OCI-LY1 (cell line): ENCODE data around the gene CEP104.

Experiments
- H2AFZ ChIP-seq: fragments of 200-600 bp; sonication (generic), shearing (Covaris generic); 2 replicates; pipeline ENCODE4 v1.6.0; 2014; ENCODE audit warnings: antibody characterized with exemption, mild to moderate bottlenecking, low read length
- H3F3A ChIP-seq: fragments of 200-600 bp; sonication (generic), shearing (Covaris generic); 2 replicates; pipeline ENCODE4 v1.6.0; 2014; ENCODE audit warnings: mild to moderate bottlenecking, antibody characterized with exemption, low read length, moderate library complexity; ENCODE audit not compliant: insufficient read depth
- H3K27ac ChIP-seq: fragments of 200-600 bp; sonication (generic); 2 replicates; pipeline ENCODE4 v1.5.1; 2014; ENCODE audit warnings: low read length, mixed run types, mild to moderate bottlenecking, low read depth; ENCODE audit not compliant: poor library complexity, severe bottlenecking
- H3K27me3 ChIP-seq: fragments of 200-600 bp; sonication (generic); 2 replicates; pipeline ENCODE4 v1.6.0; 2014; ENCODE audit warnings: antibody characterized with exemption, mild to moderate bottlenecking, low read length, moderate library complexity; ENCODE audit not compliant: insufficient read depth
- H3K36me3 ChIP-seq: fragments of 200-600 bp; sonication (generic); 2 replicates; pipeline ENCODE4 v1.6.1; 2014; ENCODE audit warnings: mild to moderate bottlenecking, antibody characterized with exemption, low read length, moderate library complexity, mixed read lengths; ENCODE audit not compliant: insufficient read depth
- H3K4me1 ChIP-seq: fragments of 200-600 bp; sonication (generic); 2 replicates; pipeline ENCODE4 v1.5.1; 2014; ENCODE audit warnings: mild to moderate bottlenecking, low read length, moderate library complexity; ENCODE audit not compliant: insufficient read depth, severe bottlenecking
- H3K4me2 ChIP-seq: fragments of 200-600 bp; sonication (generic), shearing (Covaris generic); 2 replicates; pipeline ENCODE4 v1.6.1; 2014; ENCODE audit warnings: low read length
- H3K4me3 ChIP-seq: fragments of 200-600 bp; sonication (generic); 2 replicates; pipeline ENCODE4 v1.5.1; 2014; ENCODE audit warnings: low read length, low read depth, mild to moderate bottlenecking, mixed read lengths; ENCODE audit not compliant: poor library complexity, severe bottlenecking
- H3K79me2 ChIP-seq: fragments of 200-600 bp; shearing (Covaris generic); 2 replicates; pipeline ENCODE4 v1.6.1; 2016; ENCODE audit warnings: mixed run types, low read length, mixed read lengths; ENCODE audit not compliant: insufficient read depth
- H3K9ac ChIP-seq: fragments of 200-600 bp; sonication (generic), shearing (Covaris generic); 2 replicates; pipeline ENCODE4 v1.6.1; 2014; ENCODE audit warnings: mild to moderate bottlenecking, low read length, mixed read lengths
- H3K9me2 ChIP-seq: fragments of 200-600 bp; sonication (generic), shearing (Covaris generic); 2 replicates; pipeline ENCODE4 v1.6.1; 2014; ENCODE audit warnings: low read depth, mild to moderate bottlenecking, low read length, mixed read lengths
- H3K9me3 ChIP-seq: fragments of 200-600 bp; shearing (Covaris generic); 2 replicates; pipeline ENCODE4 v1.6.1; 2014; ENCODE audit warnings: low read length, mixed read lengths
- H4K20me1 ChIP-seq: fragments of 200-600 bp; sonication (generic), shearing (Covaris generic); 2 replicates; pipeline ENCODE4 v1.6.0; 2016; ENCODE audit warnings: mild to moderate bottlenecking, low read length; ENCODE audit not compliant: insufficient read depth
- EZH2 ChIP-seq: fragments of 200-600 bp; sonication (generic), shearing (Covaris generic); IDR thresholded peaks from 2 replicates; pipeline ENCODE4 v1.8.0; 2017; ENCODE audit warnings: borderline replicate concordance, mixed run types, mild to moderate bottlenecking, antibody characterized with exemption, low read length, moderate library complexity, mixed read lengths
- TF ChIP-seq, protein P1 (sequence below): fragments of 200-600 bp; sonication (generic), shearing (Covaris generic); IDR thresholded peaks from 2 replicates; pipeline ENCODE4 v1.5.1; 2017; ENCODE audit warnings: mild to moderate bottlenecking, antibody characterized with exemption, low read length, moderate library complexity, mixed read lengths

The CEP104 gene

DNA sequence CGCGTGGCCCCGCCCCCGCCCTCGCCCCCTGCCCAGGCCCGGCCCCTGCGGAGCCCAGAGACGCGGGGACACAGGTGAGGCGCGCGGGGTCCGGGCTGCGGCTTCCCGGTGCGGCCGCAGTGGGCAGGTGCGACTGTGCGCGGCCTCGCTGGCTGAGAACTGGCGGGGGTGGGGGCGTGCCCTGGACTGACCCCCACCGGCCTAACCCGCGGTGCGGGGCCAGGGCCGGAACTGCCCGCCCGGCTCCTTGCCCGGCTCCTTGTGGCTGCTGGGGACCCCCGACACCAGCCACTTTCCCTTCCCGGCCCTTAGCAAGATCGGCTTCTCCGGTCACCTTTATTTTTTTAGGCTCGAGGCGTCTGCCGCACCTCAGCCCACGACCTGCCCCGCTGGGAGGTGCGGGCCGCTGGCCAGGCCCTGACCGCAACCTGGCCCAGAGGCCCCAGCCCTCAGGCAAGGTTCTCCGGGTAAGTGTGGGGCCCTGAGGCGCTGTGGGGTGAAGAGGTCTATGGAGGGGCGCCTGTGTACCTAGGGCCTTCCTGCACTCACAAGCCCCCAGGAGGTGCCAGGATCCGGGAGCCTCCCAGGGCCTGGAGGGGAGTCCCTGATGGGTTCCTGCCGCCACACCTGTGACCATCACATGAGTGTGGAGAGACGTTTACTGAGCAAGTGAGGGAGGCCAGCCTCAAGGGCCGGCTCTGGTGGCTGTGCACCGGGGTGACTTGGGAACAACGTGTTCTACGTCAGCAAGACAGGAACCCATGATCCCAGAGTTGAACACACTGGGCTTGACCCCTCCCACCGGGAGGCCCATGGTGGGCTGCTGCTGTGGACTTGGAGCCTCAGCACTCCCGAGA is 84.1 kb downstream of the CEP104 start, which contains the start of gene SMIM1:
Gene SMIM1, plus strand, starts transcription at position 35 of the 857 bp plus-strand sequence. CDS start 2,625 bp downstream, outside the sequence.
- no peak within 1 kb of the TSS for H2AFZ ChIP-seq
- H3K9ac ChIP-seq = peak within 1 kb of the TSS; percentile 46
- no peak within 1 kb of the TSS for H3K27ac ChIP-seq

DNA sequence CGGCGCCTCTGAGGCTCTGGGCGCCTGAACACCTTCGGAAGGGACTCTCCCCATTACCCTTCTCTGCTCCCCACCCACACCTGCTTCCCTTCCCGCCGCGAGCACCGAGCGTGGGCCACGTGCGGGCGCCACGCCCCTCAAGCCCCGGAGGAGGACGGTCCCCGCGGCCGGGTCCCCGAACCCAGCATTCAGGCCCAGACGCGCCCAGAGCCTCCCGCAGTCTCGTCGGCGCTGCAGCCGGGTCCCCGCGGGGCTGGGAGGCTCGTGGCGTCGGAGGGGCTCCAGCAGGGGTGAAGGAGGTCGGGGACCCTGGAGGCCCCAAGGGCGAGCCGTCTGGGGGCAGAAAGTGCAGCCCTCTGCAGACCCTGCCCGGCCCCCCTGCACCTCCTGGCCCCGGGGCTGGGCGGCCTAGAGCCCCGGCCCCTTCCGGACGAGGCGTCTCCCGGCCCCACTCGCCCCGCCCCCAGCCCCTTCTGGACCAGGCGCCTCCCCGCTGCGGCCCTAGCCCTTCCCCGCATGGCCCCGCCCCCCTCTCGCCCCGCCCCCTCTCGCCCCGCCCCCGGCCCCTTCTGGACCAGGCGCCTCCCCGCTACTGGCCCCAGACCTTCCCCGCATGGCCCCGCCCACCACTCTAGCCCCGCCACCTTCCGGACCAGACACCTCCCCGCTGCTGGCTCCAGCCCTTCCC is 84.8 kb downstream of the CEP104 start:
- H3K27me3 ChIP-seq = no peaks in the 10 kb centered on the region; the same call in 1 of the 2 replicates
- H3K4me2 ChIP-seq = peak overlapping the region; percentile 74
- no peak overlapping the region for H3K27ac ChIP-seq
- H3K9me2 ChIP-seq = no peaks in the 10 kb centered on the region
- TF ChIP-seq, protein P1, sequence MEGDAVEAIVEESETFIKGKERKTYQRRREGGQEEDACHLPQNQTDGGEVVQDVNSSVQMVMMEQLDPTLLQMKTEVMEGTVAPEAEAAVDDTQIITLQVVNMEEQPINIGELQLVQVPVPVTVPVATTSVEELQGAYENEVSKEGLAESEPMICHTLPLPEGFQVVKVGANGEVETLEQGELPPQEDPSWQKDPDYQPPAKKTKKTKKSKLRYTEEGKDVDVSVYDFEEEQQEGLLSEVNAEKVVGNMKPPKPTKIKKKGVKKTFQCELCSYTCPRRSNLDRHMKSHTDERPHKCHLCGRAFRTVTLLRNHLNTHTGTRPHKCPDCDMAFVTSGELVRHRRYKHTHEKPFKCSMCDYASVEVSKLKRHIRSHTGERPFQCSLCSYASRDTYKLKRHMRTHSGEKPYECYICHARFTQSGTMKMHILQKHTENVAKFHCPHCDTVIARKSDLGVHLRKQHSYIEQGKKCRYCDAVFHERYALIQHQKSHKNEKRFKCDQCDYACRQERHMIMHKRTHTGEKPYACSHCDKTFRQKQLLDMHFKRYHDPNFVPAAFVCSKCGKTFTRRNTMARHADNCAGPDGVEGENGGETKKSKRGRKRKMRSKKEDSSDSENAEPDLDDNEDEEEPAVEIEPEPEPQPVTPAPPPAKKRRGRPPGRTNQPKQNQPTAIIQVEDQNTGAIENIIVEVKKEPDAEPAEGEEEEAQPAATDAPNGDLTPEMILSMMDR = no peak
- TF ChIP-seq EZH2 = no peak
- no peaks in the 10 kb centered on the region for H3K9me3 ChIP-seq
- H3F3A ChIP-seq = no peaks in the 10 kb centered on the region
- H3K36me3 ChIP-seq = no peaks in the 10 kb centered on the region
- peaks cover 23% of the 10 kb centered on the region for H3K4me1 ChIP-seq
- no peak overlapping the region for H2AFZ ChIP-seq
- H4K20me1 ChIP-seq = no peaks in the 10 kb centered on the region
- H3K4me3 ChIP-seq = peak overlapping the region; percentile 64
- peak overlapping the region; percentile 46 for H3K9ac ChIP-seq
- H3K79me2 ChIP-seq = no peaks in the 10 kb centered on the region

More for the DNA sequence above, 84.1 kb downstream of the CEP104 start, which contains the start of gene SMIM1:
- TF ChIP-seq, protein P1 = no peak
- no peak for TF ChIP-seq EZH2
- H3K4me3 ChIP-seq = peak within 1 kb of the TSS; percentile 64
- no peaks in the 10 kb centered on the region for H3K79me2 ChIP-seq
- H3K4me2 ChIP-seq = peak within 1 kb of the TSS; percentile 74
- H3F3A ChIP-seq = no peaks in the 10 kb centered on the region
- no peaks in the 10 kb centered on the region; the same call in 1 of the 2 replicates for H3K27me3 ChIP-seq
- no peaks in the 10 kb centered on the region for H3K9me2 ChIP-seq
- no peaks in the 10 kb centered on the region for H3K36me3 ChIP-seq
- H3K9me3 ChIP-seq = no peaks in the 10 kb centered on the region
- H3K4me1 ChIP-seq = peaks cover 23% of the 10 kb centered on the region
- no peaks in the 10 kb centered on the region for H4K20me1 ChIP-seq

DNA sequence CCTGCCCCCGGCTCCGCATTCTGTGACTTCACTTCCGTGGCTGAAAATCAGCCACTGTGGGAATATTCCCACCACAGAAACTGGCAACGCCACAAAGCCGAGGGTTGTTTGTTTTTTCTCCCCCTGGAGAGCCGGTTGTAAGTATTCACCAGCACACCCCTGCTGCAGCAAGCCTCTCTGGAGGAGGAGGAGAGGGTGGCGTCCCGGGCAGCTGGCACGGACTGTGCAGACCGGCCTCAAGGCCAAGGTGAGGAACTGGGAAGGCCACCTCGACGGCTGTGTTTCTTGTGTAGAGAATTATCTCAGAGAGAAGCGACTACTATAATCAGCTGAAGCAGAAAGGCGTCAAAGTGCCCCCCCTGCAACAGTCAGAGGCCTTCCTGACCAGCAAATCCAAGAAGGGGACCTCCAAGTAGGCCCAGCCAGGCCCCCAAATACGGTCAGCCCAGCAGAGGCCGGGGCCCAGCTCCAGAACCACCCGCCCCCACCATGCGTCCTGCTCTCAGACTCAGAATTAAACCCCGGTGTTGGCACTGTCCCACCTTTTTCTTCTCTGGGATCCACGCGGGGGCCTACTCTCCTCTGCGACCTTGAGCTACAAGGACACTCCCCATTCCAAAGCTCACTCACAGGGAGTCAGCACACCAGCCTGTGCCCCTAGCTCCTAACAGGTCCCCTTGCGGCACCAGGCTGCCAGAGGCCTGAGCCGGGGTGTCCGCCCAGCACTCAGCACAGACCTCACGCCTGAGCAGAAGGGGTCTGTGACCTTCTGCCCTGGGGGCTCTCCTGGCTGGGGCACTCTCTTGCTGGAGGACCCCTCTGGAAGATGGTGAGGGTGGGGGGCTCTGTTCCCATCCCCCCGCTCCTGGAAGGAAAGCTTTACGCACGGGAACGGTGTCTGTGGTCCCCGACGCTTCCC is 85.6 kb downstream of the CEP104 start:
- no peaks in the 10 kb centered on the region for H3K9me3 ChIP-seq
- H3K9ac ChIP-seq = peak overlapping the region; percentile 46
- H3K4me3 ChIP-seq = peak overlapping the region; percentile 64
- H3K27ac ChIP-seq = no peak overlapping the region
- H3K79me2 ChIP-seq = no peaks in the 10 kb centered on the region
- H3K4me1 ChIP-seq = peaks cover 23% of the 10 kb centered on the region
- H2AFZ ChIP-seq = no peak overlapping the region
- no peaks in the 10 kb centered on the region; the same call in 1 of the 2 replicates for H3K27me3 ChIP-seq
- no peaks in the 10 kb centered on the region for H3F3A ChIP-seq
- H3K36me3 ChIP-seq = no peaks in the 10 kb centered on the region
- H3K9me2 ChIP-seq = no peaks in the 10 kb centered on the region
- no peaks in the 10 kb centered on the region for H4K20me1 ChIP-seq
- TF ChIP-seq, protein P1 = no peak
- no peak for TF ChIP-seq EZH2
- H3K4me2 ChIP-seq = peak overlapping the region; percentile 74
